ENCODE measurements around the gene SUFU. TPM values are rescaled to one million over a fixed set of nuclear protein-coding genes. Genes with fewer than 3 reads are reported as not detected.
"Not testable (repeated sequence)": the region's sequence is repeated elsewhere in the genome, so short reads cannot be mapped to it uniquely, and the experiment has no call there.

Gene SUFU
- total and polyA plus RNA-seq, 9 donors: 4.6 to 19.1 (median 14.2) TPM

DNA sequence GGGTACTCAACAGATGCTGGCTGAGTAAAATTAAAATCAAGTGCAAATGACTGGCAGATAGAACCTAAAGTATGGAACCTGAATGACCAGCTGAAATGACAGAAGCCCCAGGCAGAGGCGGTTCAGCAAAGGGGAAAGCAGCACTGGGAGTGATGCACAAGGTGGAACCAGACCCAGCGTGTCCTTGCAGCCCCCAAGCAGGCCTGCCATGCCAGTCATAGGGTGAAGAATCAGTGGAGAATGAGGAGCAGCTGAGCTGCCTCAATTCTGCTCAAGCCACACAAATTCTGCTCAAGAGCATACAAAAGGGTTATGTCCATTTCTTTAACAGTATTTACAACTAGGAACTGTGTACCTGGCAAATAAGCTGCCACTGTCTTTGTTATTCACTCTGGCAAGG is 10.0 kb upstream of the SUFU start:
- DNase-seq: peak in 1 of 5 donors; percentile 20
- Histone ChIP-seq H3K4me1 (ENCODE audit: insufficient read depth) (peaks cover 11% of the 10 kb centered on the region), H3K27me3 (no peaks in the 10 kb centered on the region), H3K36me3 (no peaks in the 10 kb centered on the region), H3K4me3 (no peak overlapping the region), H3K27ac (no peak overlapping the region), H3K9me3 (no peaks in the 10 kb centered on the region)
- TF ChIP-seq EP300 (IDR thresholded peaks at IDR 0.05) (no peak), POLR2A (IDR thresholded peaks at IDR 0.05) (no peak)
- TF ChIP-seq, protein P1, sequence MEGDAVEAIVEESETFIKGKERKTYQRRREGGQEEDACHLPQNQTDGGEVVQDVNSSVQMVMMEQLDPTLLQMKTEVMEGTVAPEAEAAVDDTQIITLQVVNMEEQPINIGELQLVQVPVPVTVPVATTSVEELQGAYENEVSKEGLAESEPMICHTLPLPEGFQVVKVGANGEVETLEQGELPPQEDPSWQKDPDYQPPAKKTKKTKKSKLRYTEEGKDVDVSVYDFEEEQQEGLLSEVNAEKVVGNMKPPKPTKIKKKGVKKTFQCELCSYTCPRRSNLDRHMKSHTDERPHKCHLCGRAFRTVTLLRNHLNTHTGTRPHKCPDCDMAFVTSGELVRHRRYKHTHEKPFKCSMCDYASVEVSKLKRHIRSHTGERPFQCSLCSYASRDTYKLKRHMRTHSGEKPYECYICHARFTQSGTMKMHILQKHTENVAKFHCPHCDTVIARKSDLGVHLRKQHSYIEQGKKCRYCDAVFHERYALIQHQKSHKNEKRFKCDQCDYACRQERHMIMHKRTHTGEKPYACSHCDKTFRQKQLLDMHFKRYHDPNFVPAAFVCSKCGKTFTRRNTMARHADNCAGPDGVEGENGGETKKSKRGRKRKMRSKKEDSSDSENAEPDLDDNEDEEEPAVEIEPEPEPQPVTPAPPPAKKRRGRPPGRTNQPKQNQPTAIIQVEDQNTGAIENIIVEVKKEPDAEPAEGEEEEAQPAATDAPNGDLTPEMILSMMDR (IDR thresholded peaks at IDR 0.05): no peak
- intact Hi-C loops (cut with DNase I): no loop called here
- 84 to 94% (median 91%) methylated on average over 2 of the region's 2 CpGs for WGBS, 3 donors

DNA sequence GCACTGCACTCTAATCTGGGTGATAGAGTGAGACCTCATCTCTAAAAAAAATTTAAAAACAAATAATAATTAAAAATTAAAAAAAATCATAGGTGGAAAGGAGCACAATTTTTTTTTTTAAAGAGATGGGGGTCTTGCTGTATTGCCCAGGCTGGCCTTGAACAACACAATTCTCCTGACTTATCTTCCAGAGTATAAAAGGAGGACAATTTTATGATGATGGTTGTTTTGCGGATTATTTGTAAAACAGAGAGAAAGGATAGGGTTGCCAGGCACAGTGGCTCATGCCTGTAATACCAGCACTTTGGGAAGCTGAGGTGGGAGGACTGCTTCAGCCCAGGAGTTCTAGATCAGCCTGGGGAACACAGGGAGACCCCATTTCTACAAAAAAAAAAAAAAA is 6.2 kb upstream of the SUFU start:
- WGBS, 3 donors: 66 to 74% (median 68%) methylated on average over 1 of the region's 1 CpG
- H3K27ac ChIP-seq: no peak overlapping the region
- H3K4me1 ChIP-seq (ENCODE audit: insufficient read depth): peaks cover 11% of the 10 kb centered on the region

DNA sequence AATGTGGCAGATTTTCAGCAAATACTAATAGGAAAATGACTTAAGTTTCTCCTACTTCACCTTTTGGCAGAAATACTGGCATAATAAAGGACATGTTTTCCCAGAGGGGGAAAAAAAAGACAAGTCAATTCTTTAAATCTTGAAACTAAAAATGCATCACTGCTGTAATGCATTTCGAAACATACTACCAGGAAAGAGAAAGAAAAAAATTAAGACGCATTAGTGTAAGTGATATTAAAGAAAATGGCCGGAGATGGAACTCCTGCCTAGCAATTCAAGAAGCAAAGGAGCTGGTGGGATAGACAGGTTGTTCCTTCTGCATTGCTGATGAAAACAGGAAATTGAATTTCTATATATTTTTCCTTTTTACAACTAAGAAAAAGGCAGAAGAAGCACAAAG is 4.4 kb upstream of the SUFU start:
- WGBS, 3 donors: 86 to 92% (median 86%) methylated on average over 3 of the region's 3 CpGs
- Histone ChIP-seq H3K27me3 (no peaks in the 10 kb centered on the region), H3K9me3 (no peaks in the 10 kb centered on the region), H3K36me3 (no peaks in the 10 kb centered on the region), H3K4me3 (no peak overlapping the region), H3K27ac (no peak overlapping the region), H3K4me1 (ENCODE audit: insufficient read depth) (peaks cover 3% of the 10 kb centered on the region)
- no peak for DNase-seq
- TF ChIP-seq, protein P1 (IDR thresholded peaks at IDR 0.05): no peak
- TF ChIP-seq POLR2A (IDR thresholded peaks at IDR 0.05): no peak
- TF ChIP-seq EP300 (IDR thresholded peaks at IDR 0.05): no peak
- intact Hi-C loops (cut with DNase I): no loop called here

More for the DNA sequence above, 6.2 kb upstream of the SUFU start:
- H3K27me3 ChIP-seq: no peaks in the 10 kb centered on the region
- DNase-seq: no peak
- no peaks in the 10 kb centered on the region for H3K36me3 ChIP-seq
- intact Hi-C loops (cut with DNase I): no loop called here
- no peaks in the 10 kb centered on the region for H3K9me3 ChIP-seq
- no peak overlapping the region for H3K4me3 ChIP-seq
- TF ChIP-seq EP300 (IDR thresholded peaks at IDR 0.05): no peak
- no peak for TF ChIP-seq POLR2A (IDR thresholded peaks at IDR 0.05)
- TF ChIP-seq, protein P1 (IDR thresholded peaks at IDR 0.05): no peak

GRCh38 chr10:102500686-102501085 is 3.1 kb upstream of the SUFU start:
- 91 to 96% (median 94%) methylated on average over 13 of the region's 13 CpGs for WGBS, 3 donors
- H3K4me1 ChIP-seq (ENCODE audit: insufficient read depth): not testable (repeated sequence)

DNA sequence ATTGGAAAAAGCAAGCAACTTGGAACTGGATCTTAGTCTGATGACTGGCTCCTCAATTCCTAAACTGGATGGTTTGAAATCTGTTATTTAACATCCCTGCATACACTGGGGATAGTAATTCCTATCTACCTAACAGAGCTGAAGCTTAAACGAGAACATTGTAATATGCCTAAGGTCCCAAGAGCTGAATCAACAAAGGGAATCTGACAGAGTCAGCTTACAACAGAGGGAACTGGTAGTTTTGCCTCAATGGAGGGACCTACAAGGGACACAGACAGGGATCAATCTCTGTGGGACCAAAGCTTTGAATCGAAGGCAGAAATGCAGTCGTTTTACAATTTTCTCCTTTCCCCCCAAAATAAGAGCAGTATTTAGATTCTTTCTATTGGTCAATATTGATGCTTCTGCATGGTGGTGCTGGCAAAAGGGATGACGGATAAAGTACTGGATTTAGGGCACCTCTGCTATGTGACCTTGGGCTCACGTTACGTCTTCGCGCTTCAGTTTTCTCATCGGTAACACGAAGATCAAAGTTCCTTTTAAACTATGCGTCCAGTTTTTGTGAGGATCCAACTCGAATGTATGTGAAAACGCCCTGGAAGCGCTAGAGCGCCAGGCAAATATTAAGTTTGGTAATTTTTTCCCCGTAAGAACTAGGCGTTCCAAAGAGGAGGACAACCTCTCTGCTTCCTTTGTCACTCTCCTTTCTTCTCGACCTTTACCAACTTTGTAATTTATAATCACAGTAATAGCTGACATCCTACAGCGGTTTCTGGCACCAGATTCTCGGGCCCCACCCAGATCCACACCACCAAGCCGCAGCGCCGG is 2.4 kb upstream of the SUFU start:
- H3K9me3 ChIP-seq: no peaks in the 10 kb centered on the region
- no peak for TF ChIP-seq POLR2A (IDR thresholded peaks at IDR 0.05)
- no peak for TF ChIP-seq EP300 (IDR thresholded peaks at IDR 0.05)
- TF ChIP-seq, protein P1 (IDR thresholded peaks at IDR 0.05): no peak
- H3K4me1 ChIP-seq (ENCODE audit: insufficient read depth): peaks cover 5% of the 10 kb centered on the region
- no peaks in the 10 kb centered on the region for H3K36me3 ChIP-seq
- H3K27me3 ChIP-seq: no peaks in the 10 kb centered on the region
- WGBS, 3 donors: 1 to 3% (median 1%) methylated on average over 23 of the region's 23 CpGs
- intact Hi-C loops (cut with DNase I): loop anchor here in 2 of 4 donors (10.0 kb wide), 2 partner anchors 83 to 213 kb away; partner anchors contain the start of genes ARL3 (in 1 of the 2) and SFXN2 (in 1 of the 2)
- H3K27ac ChIP-seq: peak overlapping the region in 1 of 2 donors; percentile 20
- peak overlapping the region; percentile 97 for H3K4me3 ChIP-seq
- no peak for DNase-seq

More at GRCh38 chr10:102500686-102501085, 3.1 kb upstream of the SUFU start:
- not testable (repeated sequence) for H3K9me3 ChIP-seq, H3K27me3 ChIP-seq, H3K27ac ChIP-seq, H3K36me3 ChIP-seq, H3K4me3 ChIP-seq
- intact Hi-C loops (cut with DNase I): loop anchor here in 2 of 4 donors (10.0 kb wide), 2 partner anchors 84 to 214 kb away; partner anchors contain the start of genes ARL3 (in 1 of the 2) and SFXN2 (in 1 of the 2)
- DNase-seq: peak in 1 of 5 donors; percentile 37
